A673 (cell line): Measurements from ENCODE around the gene AHRR. TPM values are rescaled to one million over a fixed set of nuclear protein-coding genes. Genes with fewer than 3 reads are reported as not detected.
"Not testable (repeated sequence)": the region's sequence is repeated elsewhere in the genome, so short reads cannot be mapped to it uniquely, and the experiment has no call there.

Experiments
- BruUV-seq: library from RNA; stranded (reverse); fragments of 400-500 nt; replicated peaks from 2 replicates; lab custom pipeline; 2021; lab: Mats Ljungman, UMichigan
- CTCF ChIA-PET: fragments of 300-600 bp; sonication (Branson Sonifier 250); formaldehyde crosslinking; loops from one replicate; lab custom pipeline; 2022; ENCODE audit warnings: antibody characterized with exemption; lab: Charles Lee
- POLR2A ChIA-PET: fragments of 300-600 bp; sonication (Branson Sonifier 250); formaldehyde crosslinking; loops from one replicate; lab custom pipeline; 2022; ENCODE audit warnings: antibody characterized with exemption; ENCODE audit not compliant: low non-redundant PET; lab: Charles Lee
- DNase-seq: peaks from one replicate; pipeline ENCODE4 v3.0.0-alpha.2; 2015; ENCODE audit warnings: low spot score
- H3K27ac ChIP-seq: fragments of 200-600 bp; sonication (generic); 2 replicates; pipeline ENCODE4 v1.5.1; 2016; ENCODE audit warnings: mixed run types, low read depth, mild to moderate bottlenecking, mixed read lengths, antibody characterized with exemption, low read length; ENCODE audit not compliant: poor library complexity, severe bottlenecking
- H3K27me3 ChIP-seq: fragments of 200-600 bp; sonication (generic); replicated peaks from 2 replicates; pipeline ENCODE4 v1.6.1; 2017; ENCODE audit warnings: mixed run types, low read depth, mild to moderate bottlenecking, mixed read lengths, antibody characterized with exemption, low read length; ENCODE audit not compliant: insufficient read depth, poor library complexity
- H3K36me3 ChIP-seq: fragments of 200-600 bp; sonication (generic); 2 replicates; pipeline ENCODE4 v1.6.1; 2016; ENCODE audit warnings: mixed run types, mild to moderate bottlenecking, mixed read lengths, antibody characterized with exemption, low read length; ENCODE audit not compliant: insufficient read depth, poor library complexity, severe bottlenecking
- H3K4me1 ChIP-seq: fragments of 200-600 bp; sonication (generic); 2 replicates; pipeline ENCODE4 v1.6.1; 2017; ENCODE audit warnings: mixed run types, mild to moderate bottlenecking, mixed read lengths, antibody characterized with exemption, low read length; ENCODE audit not compliant: insufficient read depth, poor library complexity, severe bottlenecking
- H3K4me3 ChIP-seq: fragments of 200-600 bp; sonication (generic); 2 replicates; pipeline ENCODE4 v1.5.1; 2016; ENCODE audit warnings: low read depth, mixed run types, mild to moderate bottlenecking, mixed read lengths, low read length; ENCODE audit not compliant: poor library complexity, severe bottlenecking
- H3K9me3 ChIP-seq: fragments of 200-600 bp; sonication (generic); 2 replicates; pipeline ENCODE4 v1.6.1; 2016; ENCODE audit warnings: mixed run types, low read depth, mild to moderate bottlenecking, mixed read lengths, antibody characterized with exemption, low read length; ENCODE audit not compliant: poor library complexity, severe bottlenecking
- CTCF ChIP-seq: fragments of 300-800, 200-600 bp; sonication (generic); conservative IDR thresholded peaks from 2 replicates; pipeline ENCODE4 v1.5.1; 2017; ENCODE audit warnings: low read depth, mild to moderate bottlenecking, antibody characterized with exemption, low read length, moderate library complexity, mixed read lengths
- EZH2 ChIP-seq: fragments of 200-600 bp; sonication (generic); IDR thresholded peaks from 2 replicates; pipeline ENCODE4 v1.6.1; 2017; ENCODE audit warnings: borderline replicate concordance, low read depth, mild to moderate bottlenecking, mixed read lengths, antibody characterized with exemption, low read length; ENCODE audit not compliant: poor library complexity, severe bottlenecking
- intact Hi-C: fragments of 100-400 bp; cut with micrococcal nuclease; formaldehyde crosslinking; loops from one replicate; pipeline ENCODE4 v1.10.0; 2022; ENCODE audit not compliant: unreplicated experiment
- total RNA-seq: library from RNA; stranded (reverse); gene quantifications from 2 replicates; pipeline ENCODE4 v1.2.3, GENCODE V29; 2021

AHRR gene
- total RNA-seq, 1 experiment from 2014 or later = 2.2 TPM

GRCh38 chr5:367358-368130, 46.0 kb downstream of the AHRR start:
- DNase-seq = no peak
- no TSS peak for BruUV-seq
- TF ChIP-seq CTCF (no peak), EZH2 (no peak)
- POLR2A ChIA-PET = no interaction called here
- Histone ChIP-seq H3K4me3 (no peak overlapping the region), H3K27ac (no peak overlapping the region), H3K9me3 (peaks cover 10% of the 10 kb centered on the region), H3K4me1 (peaks cover 15% of the 10 kb centered on the region), H3K36me3 (no peaks in the 10 kb centered on the region), H3K27me3 (no peaks in the 10 kb centered on the region)
- intact Hi-C loops = no loop called here
- CTCF ChIA-PET = no interaction called here

- POLR2A ChIA-PET = no interaction called here
- no peaks in the 10 kb centered on the region for H3K27me3 ChIP-seq
- BruUV-seq = no TSS peak
- peaks cover 24% of the 10 kb centered on the region for H3K4me1 ChIP-seq
- CTCF ChIA-PET = no interaction called here
- intact Hi-C loops = no loop called here
- no peak overlapping the region for H3K27ac ChIP-seq
- H3K36me3 ChIP-seq = no peaks in the 10 kb centered on the region
- no peak overlapping the region for H3K4me3 ChIP-seq
- TF ChIP-seq EZH2 (no peak), CTCF (no peak)
- peaks cover 10% of the 10 kb centered on the region for H3K9me3 ChIP-seq
- no peak for DNase-seq
Measured at GRCh38 chr5:368183-369084, 46.9 kb downstream of the AHRR start.

GRCh38 chr5:369151-369868, 47.8 kb downstream of the AHRR start:
- DNase-seq = no peak
- ChIA-PET POLR2A (no interaction called here), CTCF (no interaction called here)
- H3K27ac ChIP-seq = no peak overlapping the region
- H3K4me3 ChIP-seq = no peak overlapping the region
- peaks cover 10% of the 10 kb centered on the region for H3K9me3 ChIP-seq
- H3K27me3 ChIP-seq = no peaks in the 10 kb centered on the region
- no peaks in the 10 kb centered on the region for H3K36me3 ChIP-seq
- no peak for TF ChIP-seq EZH2
- TF ChIP-seq CTCF = no peak
- intact Hi-C loops = no loop called here
- H3K4me1 ChIP-seq = peaks cover 31% of the 10 kb centered on the region
- BruUV-seq = no TSS peak

- H3K27me3 ChIP-seq, intact Hi-C loops, POLR2A ChIA-PET, H3K27ac ChIP-seq, H3K36me3 ChIP-seq, H3K9me3 ChIP-seq, DNase-seq, H3K4me3 ChIP-seq, CTCF ChIA-PET, BruUV-seq: not testable (repeated sequence)
- peaks cover 37% of the 10 kb centered on the region for H3K4me1 ChIP-seq
Measured at GRCh38 chr5:369869-370236, 48.3 kb downstream of the AHRR start.
